HG02870 (cell line): ENCODE results near the gene ARL2.
"Not testable (repeated sequence)": the region's sequence is repeated elsewhere in the genome, so short reads cannot be mapped to it uniquely, and the experiment has no call there.

Source experiments
- ATAC-seq: cut with Tn5 transposase; IDR thresholded peaks from one replicate; pipeline ENCODE4 v1.9.1; 2021; ENCODE audit warnings: mild to moderate bottlenecking, moderate library complexity; ENCODE audit not compliant: unreplicated experiment

ARL2 gene

DNA sequence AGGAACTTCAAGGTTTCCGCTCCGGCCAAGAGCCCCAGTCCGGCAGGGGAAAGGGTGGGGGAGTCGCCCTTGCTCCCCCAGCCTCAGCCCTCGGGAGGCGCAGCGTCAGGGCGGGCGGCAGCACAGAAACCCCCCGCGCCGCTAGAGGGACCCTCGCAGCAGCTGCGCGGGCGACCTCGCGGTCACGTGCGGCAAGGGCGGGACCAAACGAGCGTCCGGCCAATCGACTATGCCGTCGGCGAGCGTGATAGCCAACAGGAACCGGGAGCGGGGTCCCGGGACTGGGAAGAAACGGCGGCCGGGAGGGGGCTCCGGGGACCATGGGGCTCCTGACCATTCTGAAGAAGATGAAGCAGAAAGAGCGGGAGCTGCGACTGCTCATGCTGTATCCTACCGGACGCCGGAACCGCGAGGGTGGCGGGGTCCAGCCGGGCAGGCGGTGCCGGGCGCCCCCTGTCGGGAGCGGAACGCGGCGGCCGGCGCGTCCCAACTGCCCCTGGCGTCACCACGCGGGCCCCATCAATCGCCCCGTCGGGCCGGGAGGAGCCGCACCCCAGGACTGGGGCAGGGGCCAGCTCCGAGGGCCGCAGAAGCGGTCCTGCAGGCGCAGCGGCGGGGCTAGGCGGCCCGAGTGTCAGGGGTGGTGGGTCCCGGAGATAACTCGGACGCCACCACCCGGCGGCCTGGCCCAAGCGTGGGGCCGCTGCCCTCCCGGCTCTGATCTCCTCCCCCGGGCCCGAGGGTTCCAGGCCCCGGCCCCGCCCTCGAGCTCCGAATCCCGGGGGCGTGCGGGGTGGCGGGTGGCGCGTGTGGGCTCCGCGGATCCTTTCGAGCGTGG, at the start of gene ARL2:
TSS of gene ARL2 (plus strand) at position 273 of the 838 bp plus-strand sequence. CDS start at position 321, 48 bp downstream.
- ATAC-seq, result peak; percentile 72

DNA sequence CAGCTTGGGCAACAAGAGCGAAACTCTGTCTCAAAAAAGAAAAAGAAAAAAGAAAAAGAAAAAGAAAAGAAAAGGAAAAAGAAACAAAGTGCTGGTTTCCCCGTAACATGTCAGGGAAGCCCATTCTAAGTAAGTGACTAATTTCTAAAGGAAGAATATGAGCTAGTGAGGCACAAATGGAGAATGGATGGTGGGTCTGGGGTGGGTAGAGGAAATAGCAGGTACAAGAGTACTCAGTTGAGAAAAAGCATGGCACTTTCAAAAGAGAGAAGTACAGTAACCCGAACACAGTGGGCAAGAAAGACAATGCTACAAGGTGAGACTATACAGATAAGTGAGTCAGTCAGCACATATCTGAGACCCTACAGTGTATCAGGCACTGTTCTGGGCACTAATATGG, 46.6 kb upstream of the ARL2 start:
- no peak for ATAC-seq

- no peak for ATAC-seq
Measured at GRCh38 chr11:64969209-64969608, 44.8 kb upstream of the ARL2 start.

DNA sequence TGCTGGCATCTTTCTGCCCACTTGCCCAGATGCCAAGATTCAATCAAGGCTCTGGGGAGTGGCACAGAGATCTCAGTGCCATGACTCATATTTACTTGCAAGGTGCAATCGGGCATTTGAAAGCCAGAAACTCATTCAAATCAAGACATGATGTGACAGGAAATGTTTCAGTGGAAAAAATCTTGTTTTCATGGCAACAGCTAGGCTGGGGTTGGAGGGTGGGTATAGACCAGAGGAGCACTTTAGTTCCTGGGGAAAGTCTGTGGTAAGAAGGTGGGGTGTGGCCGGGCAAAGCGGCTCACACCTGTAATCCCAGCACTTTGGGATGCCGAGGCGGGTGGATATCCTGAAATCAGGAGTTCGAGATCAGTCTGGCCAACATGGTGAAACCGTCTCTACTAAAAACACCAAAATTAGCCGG, 43.2 kb upstream of the ARL2 start:
- no peak for ATAC-seq

DNA sequence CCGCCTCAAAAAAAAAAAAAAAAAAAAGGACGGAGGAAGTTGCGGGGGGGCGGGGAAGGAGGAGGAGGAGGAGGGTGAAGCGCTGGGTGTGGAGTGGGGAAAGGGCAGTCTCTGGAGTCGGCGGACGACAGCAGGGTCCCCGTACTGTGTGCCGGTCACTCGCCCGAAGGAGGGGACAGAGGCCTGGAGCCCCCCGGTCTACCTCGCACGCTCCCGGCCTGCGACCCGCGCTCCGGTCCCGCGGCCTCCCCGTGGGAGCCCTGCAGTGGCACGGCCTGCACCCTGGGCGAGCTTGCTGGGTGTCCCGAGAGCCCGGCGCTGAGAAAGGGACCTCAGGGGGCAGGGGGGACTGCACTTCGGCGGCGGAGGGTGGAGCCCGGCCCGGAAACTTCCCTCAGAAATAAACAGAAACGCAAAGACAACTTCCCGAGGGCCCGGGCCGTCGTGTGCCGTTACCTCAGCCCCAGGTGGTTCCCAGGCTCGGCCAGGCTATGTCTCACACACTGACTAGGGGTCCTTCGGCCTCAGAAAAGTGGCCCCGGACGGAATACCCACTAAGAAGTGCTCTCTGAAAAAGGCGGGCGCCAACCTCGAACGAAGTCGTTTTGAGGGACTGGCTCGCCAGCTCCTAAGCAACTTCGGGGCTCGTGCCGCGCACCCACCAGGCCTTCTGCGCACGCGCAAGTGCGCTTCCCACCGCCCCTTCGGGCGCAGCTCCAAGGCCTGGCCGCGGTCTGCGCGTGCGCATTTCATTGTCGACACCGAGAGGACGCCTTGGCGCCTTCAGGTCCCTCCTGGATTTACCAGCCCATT, 42.3 kb upstream of the ARL2 start, which contains the start of gene MAJIN:
TSS of gene MAJIN (minus strand) at position 688 of the 813 bp plus-strand sequence. CDS start 12,703 bp downstream, outside the sequence.
- no peak for ATAC-seq

DNA sequence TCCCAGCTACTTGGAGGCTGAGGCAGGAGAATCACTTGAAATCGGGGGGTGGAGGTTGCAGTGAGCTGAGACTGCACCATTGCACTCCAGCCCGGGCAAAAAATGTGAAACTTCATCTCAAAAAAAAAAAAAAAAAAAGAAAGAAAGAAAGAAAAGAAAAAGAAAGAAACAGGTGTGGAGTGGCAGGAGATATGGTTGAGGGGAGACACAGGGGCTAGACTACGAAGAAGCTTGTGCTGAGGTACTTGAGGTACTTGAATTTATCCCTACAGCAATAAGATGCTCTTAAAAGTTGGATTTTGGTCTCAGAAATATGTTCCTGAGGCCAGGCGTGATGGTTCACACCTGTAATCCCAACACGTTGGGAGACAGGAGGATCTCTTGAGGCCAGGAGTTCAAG, 39.8 kb upstream of the ARL2 start:
- no peak for ATAC-seq

GRCh38 chr11:64976651-64977050, 37.3 kb upstream of the ARL2 start:
- ATAC-seq, result no peak

GRCh38 chr11:64983339-64983738, 30.6 kb upstream of the ARL2 start:
- ATAC-seq, result not testable (repeated sequence)

DNA sequence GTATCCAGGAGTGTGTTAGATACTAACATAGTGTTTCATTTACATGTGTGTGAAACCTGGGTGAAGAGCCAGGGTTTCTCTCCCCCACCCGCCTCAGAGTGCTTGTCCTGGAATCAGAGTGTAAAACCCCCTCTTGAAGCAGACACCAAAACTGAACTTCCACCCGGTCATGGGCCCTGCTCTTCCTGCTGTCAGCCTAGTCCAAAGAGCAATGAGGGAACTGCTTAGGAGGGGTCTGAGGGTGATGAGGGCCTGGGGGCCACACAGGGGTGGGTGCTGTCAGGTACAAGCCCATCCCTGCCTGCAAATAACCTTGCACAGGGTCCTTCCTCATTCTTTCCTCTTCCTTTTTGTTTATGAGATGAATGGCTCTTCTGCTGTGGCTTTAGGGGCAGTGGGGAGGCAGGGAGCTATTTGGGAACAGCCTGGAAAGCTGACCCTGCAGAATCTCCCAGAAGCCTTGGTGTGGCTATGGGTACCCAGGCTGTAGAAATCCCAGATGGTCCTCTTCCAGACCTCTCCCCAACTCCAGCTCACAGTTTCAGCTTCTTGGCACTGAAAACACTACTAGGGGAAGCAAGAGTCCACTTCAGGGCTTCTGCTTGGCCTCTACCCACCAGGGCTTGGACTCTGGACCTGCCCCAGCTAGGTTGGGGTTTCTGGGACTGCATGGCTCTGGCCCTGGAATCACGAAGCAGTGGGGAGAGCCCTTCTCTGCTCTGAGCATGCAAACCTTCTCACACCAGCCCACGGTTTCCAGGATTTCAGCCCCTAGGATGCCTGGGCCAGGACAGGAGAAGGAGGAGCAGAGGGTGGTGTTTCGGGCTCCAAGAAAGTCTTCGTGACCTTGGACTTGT, 25.7 kb upstream of the ARL2 start:
- ATAC-seq, result no peak

- ATAC-seq, result no peak
Measured at GRCh38 chr11:64989416-64989815, 24.5 kb upstream of the ARL2 start.

DNA sequence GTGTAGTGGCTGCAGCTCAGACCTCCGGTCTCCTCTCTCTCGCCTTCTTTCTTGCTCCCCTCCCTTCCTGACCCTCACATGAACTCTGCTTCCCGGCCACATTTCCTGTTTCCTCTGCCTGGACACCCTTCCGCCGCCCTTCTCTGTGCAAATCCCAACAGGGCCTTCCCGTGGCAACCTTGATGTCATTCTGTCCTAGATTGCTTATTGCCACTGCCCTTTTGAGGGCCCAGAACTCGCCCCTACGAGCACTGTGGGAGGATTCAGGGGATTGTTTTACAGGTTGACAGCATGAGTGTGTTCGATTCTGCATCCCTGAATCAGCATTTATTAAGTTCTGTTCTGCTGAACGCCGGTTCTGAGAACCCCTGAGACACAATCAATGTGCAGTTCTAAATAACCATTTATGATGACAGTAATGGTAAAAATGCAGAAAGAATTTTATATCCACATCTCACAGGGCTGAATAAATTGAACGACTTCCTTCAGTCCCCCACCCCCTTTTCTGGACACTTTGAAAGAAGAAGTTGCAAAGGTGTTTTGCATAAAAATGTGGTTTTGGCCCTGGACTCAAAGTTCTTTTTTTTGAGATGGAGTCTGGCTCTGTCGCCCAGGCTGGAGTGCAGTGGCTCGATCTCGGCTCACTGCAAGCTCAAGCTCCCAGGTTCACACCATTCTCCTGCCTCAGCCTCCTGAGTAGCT, 23.6 kb upstream of the ARL2 start:
- no peak for ATAC-seq

DNA sequence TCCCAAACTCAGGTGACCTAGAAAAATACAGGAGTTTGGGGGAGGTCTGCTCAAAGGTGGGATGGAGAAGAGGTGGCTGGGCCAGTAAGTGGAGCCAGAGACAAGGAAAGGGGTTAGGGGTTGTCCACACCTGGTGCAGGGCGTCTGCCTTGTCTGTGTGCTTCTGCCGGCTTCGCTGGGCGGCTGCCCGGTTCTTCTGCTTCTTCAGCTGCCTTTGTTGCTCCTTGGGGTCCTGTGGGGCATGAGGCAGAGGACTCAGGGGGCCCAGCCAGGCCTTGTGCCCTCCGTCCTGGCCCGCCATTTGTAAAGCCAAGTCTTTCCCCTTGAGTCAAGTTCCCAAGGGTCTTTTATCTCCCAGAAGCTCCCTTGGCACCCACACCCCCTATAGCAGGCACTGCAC, 19.6 kb upstream of the ARL2 start:
- ATAC-seq, result no peak

DNA sequence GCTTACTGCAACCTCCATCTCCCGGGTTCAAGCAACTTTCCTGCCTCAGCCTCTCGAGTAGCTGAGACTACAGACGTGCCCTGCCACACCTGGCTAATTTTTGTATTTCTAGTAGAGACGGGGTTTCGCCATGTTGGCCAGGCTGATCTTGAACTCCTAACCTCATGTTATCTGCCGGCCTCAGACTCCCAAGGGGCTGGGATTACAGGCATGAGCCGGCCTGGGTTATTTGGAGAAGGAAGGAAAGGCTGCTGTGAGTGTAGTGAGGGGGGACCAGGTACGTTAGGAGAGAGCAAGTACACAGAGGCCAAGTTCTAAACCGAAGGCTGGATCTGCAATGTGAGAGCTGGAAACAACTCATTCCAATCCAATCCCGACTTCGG, 17.6 kb upstream of the ARL2 start:
- no peak for ATAC-seq

GRCh38 chr11:64996710-64997380, 17.1 kb upstream of the ARL2 start, which contains the start of gene BATF2:
BATF2 (minus strand) TSS chr11:64996971; CDS start chr11:64996914, 57 bp downstream.
- no peak for ATAC-seq

- no peak for ATAC-seq
Measured at GRCh38 chr11:64998141-64998540, 15.8 kb upstream of the ARL2 start.

DNA sequence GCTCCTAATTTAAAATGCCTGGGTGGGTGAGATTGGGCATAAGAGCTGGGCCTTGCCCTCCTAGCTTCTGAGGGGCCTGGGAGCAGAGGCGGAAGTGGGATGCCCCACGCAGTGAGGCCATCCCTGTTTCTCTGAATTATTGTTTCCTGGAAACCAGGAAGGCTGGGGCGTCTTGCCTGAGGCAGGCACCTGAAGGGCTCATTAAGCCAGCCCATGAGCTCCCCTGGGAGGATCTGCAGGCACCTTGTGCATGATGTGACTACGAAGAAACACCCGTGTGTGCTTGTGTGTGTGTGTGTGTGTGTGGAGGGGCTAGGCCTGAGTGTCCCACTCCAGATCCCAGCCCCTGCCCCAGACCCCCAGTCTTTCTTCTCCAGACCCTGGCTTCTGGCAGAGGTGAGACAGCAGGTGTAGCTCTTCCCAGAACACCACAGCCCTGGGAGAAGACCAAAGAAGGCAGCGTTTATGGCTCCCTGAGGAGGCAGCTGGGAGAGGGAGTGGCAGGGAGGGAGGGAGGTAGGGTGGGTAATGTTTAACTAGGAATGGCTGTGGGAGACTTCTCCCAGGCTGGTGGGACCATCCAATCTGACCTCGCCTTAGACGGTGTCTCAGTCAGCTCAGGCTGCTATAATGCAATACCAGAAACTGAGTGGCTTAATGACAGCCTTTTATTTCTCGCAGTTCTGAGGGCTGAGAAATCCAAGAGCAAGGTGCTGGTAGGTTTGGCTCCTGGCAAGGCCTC, 15.1 kb upstream of the ARL2 start:
- ATAC-seq, result no peak

- ATAC-seq, result no peak
Measured at GRCh38 chr11:64999478-64999877, 14.5 kb upstream of the ARL2 start.

DNA sequence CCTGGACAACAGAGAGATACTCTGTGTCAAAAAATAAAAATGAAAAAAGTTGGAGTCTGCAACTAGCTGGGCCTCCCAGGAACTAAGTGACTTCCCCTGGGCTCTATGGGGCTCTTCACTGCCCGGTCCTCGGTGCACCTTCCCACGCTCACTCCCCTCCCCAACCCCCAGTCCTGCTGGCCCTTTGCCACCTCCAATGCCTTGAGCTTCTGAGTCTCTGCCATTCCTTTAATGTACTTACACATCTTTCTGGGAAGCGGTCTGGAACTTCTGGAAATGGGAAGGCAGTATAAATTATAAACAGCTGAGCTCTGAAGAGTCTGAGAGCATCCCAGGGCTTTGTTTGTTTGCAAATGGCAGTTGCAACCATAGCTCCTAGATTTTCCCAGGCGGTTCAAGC, 11.3 kb upstream of the ARL2 start:
- ATAC-seq, result no peak

DNA sequence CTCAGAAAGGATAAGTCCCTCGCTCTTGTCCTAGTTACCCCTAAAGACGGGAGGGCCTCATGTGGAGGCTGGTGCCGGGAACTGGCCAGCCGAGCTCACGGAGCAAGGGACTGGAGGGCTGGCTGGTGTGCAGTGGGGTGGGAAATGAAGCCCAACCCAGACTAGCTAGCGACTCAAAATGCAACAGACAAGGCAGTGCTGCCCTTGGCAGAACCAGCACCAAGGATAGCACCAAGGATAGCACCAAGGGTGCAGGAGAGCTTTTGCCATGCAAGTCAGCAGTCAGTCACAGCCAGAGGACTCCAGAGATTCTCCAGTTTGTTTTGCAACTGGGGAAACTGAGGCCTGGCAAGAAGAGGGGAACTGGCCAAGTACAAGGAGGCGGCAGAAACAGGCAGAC, 10.7 kb upstream of the ARL2 start:
- ATAC-seq, result no peak
